HepG2 (cell line): ENCODE data around the gene NSD2. TPM values are rescaled to one million over a fixed set of nuclear protein-coding genes. Genes with fewer than 3 reads are reported as not detected.

Experiments used
- microRNA counts: library from miRNA; unstranded; fragments of <30 nt; microRNA quantifications from one replicate; lab custom pipeline; 2015
- microRNA-seq: library from miRNA; unstranded; fragments of <30 nt; microRNA quantifications from one replicate; pipeline ENCODE4, GENCODE V29; 2020
- polyA plus RNA-seq, 8 experiments: library from polyadenylated mRNA; depleted of rRNA in 3 of 8; stranded (reverse) in 7 of 8; unstranded in 1 of 8; fragments of >200 nt; fragmentation: Illumina TruSeq in 4 of 8; extraction: Trizol in 4 of 8; gene quantifications; 2 replicates each; pipeline versions ENCODE4 v1.2.1 to v1.2.3, GENCODE V29; 2011 to 2016; ENCODE audit warnings: low read depth in 4 of 8, missing spikeins in 1 of 8, mixed read lengths in 1 of 8; ENCODE audit not compliant: insufficient read depth in 1 of 8
- small RNA-seq, 3 experiments: library from RNA; depleted of rRNA; stranded (forward); fragments of <200 nt; gene quantifications; one replicate each; pipeline ENCODE3, GENCODE V24; 2012; ENCODE audit warnings: low read depth in 2 of 3, low replicate concordance in 1 of 3; ENCODE audit not compliant: insufficient read length in 3 of 3, insufficient read depth in 2 of 3
- total RNA-seq, 5 experiments: library from RNA; depleted of rRNA; stranded (reverse); fragments of >200 nt; fragmentation: Illumina TruSeq; extraction: Trizol; gene quantifications; 2 replicates each; pipeline ENCODE4 v1.2.3, GENCODE V29; 2016; ENCODE audit warnings: low read depth in 1 of 5

The NSD2 gene
- total and polyA plus RNA-seq, 2 of the 13 experiments (the other 11 are each of a cell fraction or from before 2014, with no cell fraction given): 22.0 to 65.9 TPM

MicroRNAs encoded within 50 kb of the gene (microRNA counts, 767-probe panel; counts per million panel counts)
- microRNA hsa-miR-943 (lab: Ali Mortazavi, UCI): not detected

Small RNA genes lying within 50 kb of the gene (microRNA-seq; reads per million reads assigned to microRNA genes)
- 0.51 reads per million for gene MIR943

Small RNA genes lying within 50 kb of the gene (small RNA-seq; reads per million reads assigned to genes)
- gene SCARNA22: 73.2 to 424 (median 88.6) reads per million in 3 experiments

Other genes starting within 250 kb of the NSD2 start
- gene FAM53A, start 187.1 kb upstream of the NSD2 start, total RNA-seq (2016; rRNA removed; fragmentation: Illumina TruSeq; extraction: Trizol): 0.62 and 1.1 TPM in 2 replicates
- 0.46 and 0.48 TPM in 2 replicates for gene FAM53A, start 187.1 kb upstream of the NSD2 start, polyA plus RNA-seq (2011; rRNA removed)
- gene SLBP, start 159.1 kb upstream of the NSD2 start, total RNA-seq (2016; rRNA removed; fragmentation: Illumina TruSeq; extraction: Trizol): 104 and 131 TPM in 2 replicates
- 29.8 and 43.9 TPM in 2 replicates for gene SLBP, start 159.1 kb upstream of the NSD2 start, polyA plus RNA-seq (2011; rRNA removed)
- 15.5 and 25.8 TPM in 2 replicates for gene TMEM129, start 150.1 kb upstream of the NSD2 start, total RNA-seq (2016; rRNA removed; fragmentation: Illumina TruSeq; extraction: Trizol)
- 19.0 and 36.1 TPM in 2 replicates for gene TMEM129, start 150.1 kb upstream of the NSD2 start, polyA plus RNA-seq (2011; rRNA removed)
- gene TACC3, start 149.9 kb upstream of the NSD2 start, total RNA-seq (2016; rRNA removed; fragmentation: Illumina TruSeq; extraction: Trizol): 21.2 and 35.4 TPM in 2 replicates
- 15.7 and 20.3 TPM in 2 replicates for gene TACC3, start 149.9 kb upstream of the NSD2 start, polyA plus RNA-seq (2011; rRNA removed)
- 40.2 and 103 TPM in 2 replicates for gene FGFR3, start 78.1 kb upstream of the NSD2 start, total RNA-seq (2016; rRNA removed; fragmentation: Illumina TruSeq; extraction: Trizol)
- gene FGFR3, start 78.1 kb upstream of the NSD2 start, polyA plus RNA-seq (2011; rRNA removed): 109 and 159 TPM in 2 replicates
- gene LETM1, start 15.2 kb upstream of the NSD2 start, total RNA-seq (2016; rRNA removed; fragmentation: Illumina TruSeq; extraction: Trizol): 29.4 and 41.6 TPM in 2 replicates
- 9.7 and 14.7 TPM in 2 replicates for gene LETM1, start 15.2 kb upstream of the NSD2 start, polyA plus RNA-seq (2011; rRNA removed)
- 11.4 and 18.5 TPM in 2 replicates for gene NELFA, start 137.6 kb downstream of the NSD2 start, total RNA-seq (2016; rRNA removed; fragmentation: Illumina TruSeq; extraction: Trizol)
- gene NELFA, start 137.6 kb downstream of the NSD2 start, polyA plus RNA-seq (2011; rRNA removed): 13.3 and 14.6 TPM in 2 replicates
- gene NAT8L, start 187.9 kb downstream of the NSD2 start, total RNA-seq (2016; rRNA removed; fragmentation: Illumina TruSeq; extraction: Trizol): 1.6 and 3.3 TPM in 2 replicates
- 2.2 and 3.4 TPM in 2 replicates for gene NAT8L, start 187.9 kb downstream of the NSD2 start, polyA plus RNA-seq (2011; rRNA removed)